G401 (cell line): ENCODE data around the gene ANKFY1. TPM values are rescaled to one million over a fixed set of nuclear protein-coding genes. Genes with fewer than 3 reads are reported as not detected.

Source experiments
- DNase-seq: peaks from one replicate; pipeline ENCODE4 v3.0.0-alpha.2; 2015; ENCODE audit warnings: low spot score
- in situ Hi-C: cut with HindIII; loops from 2 replicates; pipeline ENCODE4 v1.10.0; 2016; ENCODE audit warnings: low sequenced_read_pairs, mixed read lengths
- total RNA-seq: library from RNA; depleted of rRNA; stranded (reverse); fragments of >200 nt; shearing (Covaris generic); gene quantifications from 2 replicates; pipeline ENCODE4 v1.2.3, GENCODE V29; 2014

The ANKFY1 gene
- total RNA-seq, 1 experiment from 2014 or later: 22.2 TPM

- DNase-seq: no peak
- in situ Hi-C loops: no loop called here
These were observed 77.4 kb downstream of the ANKFY1 start for GRCh38 chr17:4186357-4186881.

- in situ Hi-C loops: no loop called here
- DNase-seq: no peak
These were observed 78.1 kb downstream of the ANKFY1 start for GRCh38 chr17:4185656-4186055.

- in situ Hi-C loops: no loop called here
- DNase-seq: peak; percentile 96
These were observed 79.0 kb downstream of the ANKFY1 start for GRCh38 chr17:4184811-4185210.

GRCh38 chr17:4182043-4182442 lies 81.7 kb downstream of the ANKFY1 start:
- in situ Hi-C loops: no loop called here
- DNase-seq: no peak

GRCh38 chr17:4180791-4181190 lies 83.0 kb downstream of the ANKFY1 start:
- in situ Hi-C loops: no loop called here

GRCh38 chr17:4179071-4179470 lies 84.7 kb downstream of the ANKFY1 start:
- in situ Hi-C loops: no loop called here
- DNase-seq: no peak

More at GRCh38 chr17:4180791-4181190, 83.0 kb downstream of the ANKFY1 start:
- DNase-seq: no peak

- in situ Hi-C loops: no loop called here
- no peak for DNase-seq
These were observed 85.1 kb downstream of the ANKFY1 start for GRCh38 chr17:4178651-4179050.

- no peak for DNase-seq
- in situ Hi-C loops: no loop called here
These were observed 86.0 kb downstream of the ANKFY1 start for GRCh38 chr17:4177806-4178205.

GRCh38 chr17:4176808-4177472 lies 86.8 kb downstream of the ANKFY1 start:
- in situ Hi-C loops: no loop called here

GRCh38 chr17:4175921-4176807 lies 87.6 kb downstream of the ANKFY1 start:
- in situ Hi-C loops: no loop called here
- no peak for DNase-seq

More at GRCh38 chr17:4176808-4177472, 86.8 kb downstream of the ANKFY1 start:
- no peak for DNase-seq

- in situ Hi-C loops: no loop called here
- DNase-seq: no peak
These were observed 89.2 kb downstream of the ANKFY1 start for GRCh38 chr17:4174556-4174955.

GRCh38 chr17:4173781-4174180 lies 90.0 kb downstream of the ANKFY1 start:
- in situ Hi-C loops: no loop called here
- DNase-seq: peak; percentile 87

GRCh38 chr17:4172356-4172755 lies 91.4 kb downstream of the ANKFY1 start:
- DNase-seq: no peak
- in situ Hi-C loops: no loop called here

- in situ Hi-C loops: no loop called here
- peak; percentile 25 for DNase-seq
These were observed 93.0 kb downstream of the ANKFY1 start for GRCh38 chr17:4170639-4171280.

- in situ Hi-C loops: no loop called here
- peak; percentile 76 for DNase-seq
These were observed 96.0 kb downstream of the ANKFY1 start for GRCh38 chr17:4167786-4168185.

- DNase-seq: no peak
- in situ Hi-C loops: no loop called here
These were observed 97.4 kb downstream of the ANKFY1 start for GRCh38 chr17:4166419-4166818.

GRCh38 chr17:4165301-4166010 lies 98.3 kb downstream of the ANKFY1 start:
- in situ Hi-C loops: no loop called here
- no peak for DNase-seq

- in situ Hi-C loops: no loop called here
These were observed 99.8 kb downstream of the ANKFY1 start for GRCh38 chr17:4163951-4164350.

GRCh38 chr17:4162775-4163466 lies 100.9 kb downstream of the ANKFY1 start:
- DNase-seq: no peak
- in situ Hi-C loops: no loop called here

More at GRCh38 chr17:4163951-4164350, 99.8 kb downstream of the ANKFY1 start:
- no peak for DNase-seq
